Rectal smooth muscle tissue (tissue), 1 donor: ENCODE data around the gene SH3RF3.

Source experiments
- H3K27ac ChIP-seq: one replicate; pipeline ENCODE4 v1.7.0; 2013; ENCODE audit warnings: low read depth, low read length, inconsistent platforms
- H3K27me3 ChIP-seq: one replicate; pipeline ENCODE4 v1.7.0; 2013; ENCODE audit warnings: low read length; ENCODE audit not compliant: control insufficient read depth, insufficient read depth
- H3K36me3 ChIP-seq: one replicate; pipeline ENCODE4 v1.7.0; 2013; ENCODE audit warnings: low read length; ENCODE audit not compliant: control insufficient read depth, insufficient read depth
- H3K4me1 ChIP-seq: one replicate; pipeline ENCODE4 v1.7.0; 2013; ENCODE audit warnings: low read length; ENCODE audit not compliant: control insufficient read depth, insufficient read depth
- H3K4me3 ChIP-seq: one replicate; pipeline ENCODE4 v1.7.0; 2013; ENCODE audit warnings: low read length
- H3K9ac ChIP-seq: one replicate; pipeline ENCODE4 v1.7.0; 2013; ENCODE audit warnings: low read length

The SH3RF3 gene

DNA sequence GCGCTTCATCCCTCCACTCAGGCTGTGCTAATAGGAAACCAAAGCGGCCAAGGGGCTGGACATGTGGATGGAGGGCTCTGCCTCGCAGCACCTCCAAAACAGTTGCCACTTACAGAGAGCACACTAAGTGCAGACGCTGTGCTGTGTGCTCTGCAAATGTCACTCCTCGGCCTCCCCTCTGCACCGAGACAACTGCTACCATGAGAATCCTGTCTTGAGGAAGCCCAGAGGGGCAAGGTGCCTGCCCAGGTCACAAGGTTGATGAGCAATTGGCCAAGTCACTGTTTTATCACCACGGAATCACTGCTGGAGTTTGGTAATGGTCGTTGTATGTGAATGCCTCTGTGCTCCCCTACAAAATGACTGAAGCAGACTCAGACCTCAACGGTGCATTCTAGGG lies 352.6 kb downstream of the SH3RF3 start:
- H3K27ac ChIP-seq = no peak overlapping the region
- H3K4me1 ChIP-seq = no peaks in the 10 kb centered on the region
- no peaks in the 10 kb centered on the region for H3K36me3 ChIP-seq
- H3K4me3 ChIP-seq = no peak overlapping the region
- H3K9ac ChIP-seq = no peak overlapping the region
- no peaks in the 10 kb centered on the region for H3K27me3 ChIP-seq

DNA sequence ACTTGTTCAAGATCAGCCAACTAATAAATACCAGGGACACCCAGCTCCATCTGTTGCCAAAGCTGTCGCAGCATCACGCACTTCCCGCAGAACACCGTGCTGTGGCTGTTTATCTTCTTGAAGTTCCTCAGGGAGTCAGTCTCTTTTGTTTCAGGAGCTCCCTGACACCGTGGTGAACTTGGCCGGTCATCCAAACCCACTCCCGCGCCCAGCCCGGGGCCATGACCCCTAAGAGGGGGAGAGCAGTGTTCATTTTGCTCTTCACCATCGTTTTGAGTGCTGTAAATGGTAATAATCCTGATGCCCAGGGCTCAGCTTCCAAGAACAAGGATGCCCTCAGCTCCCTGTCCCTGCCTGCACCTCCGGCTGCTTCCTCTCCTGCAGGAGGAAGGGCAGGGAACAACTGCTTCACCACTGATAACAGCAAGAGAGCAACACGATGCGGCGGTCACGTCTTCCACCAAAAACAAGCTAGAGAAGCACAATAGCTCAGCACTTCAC lies 353.4 kb downstream of the SH3RF3 start:
- no peak overlapping the region for H3K27ac ChIP-seq
- no peaks in the 10 kb centered on the region for H3K4me1 ChIP-seq
- no peaks in the 10 kb centered on the region for H3K36me3 ChIP-seq
- no peak overlapping the region for H3K4me3 ChIP-seq
- no peaks in the 10 kb centered on the region for H3K27me3 ChIP-seq
- H3K9ac ChIP-seq = no peak overlapping the region

DNA sequence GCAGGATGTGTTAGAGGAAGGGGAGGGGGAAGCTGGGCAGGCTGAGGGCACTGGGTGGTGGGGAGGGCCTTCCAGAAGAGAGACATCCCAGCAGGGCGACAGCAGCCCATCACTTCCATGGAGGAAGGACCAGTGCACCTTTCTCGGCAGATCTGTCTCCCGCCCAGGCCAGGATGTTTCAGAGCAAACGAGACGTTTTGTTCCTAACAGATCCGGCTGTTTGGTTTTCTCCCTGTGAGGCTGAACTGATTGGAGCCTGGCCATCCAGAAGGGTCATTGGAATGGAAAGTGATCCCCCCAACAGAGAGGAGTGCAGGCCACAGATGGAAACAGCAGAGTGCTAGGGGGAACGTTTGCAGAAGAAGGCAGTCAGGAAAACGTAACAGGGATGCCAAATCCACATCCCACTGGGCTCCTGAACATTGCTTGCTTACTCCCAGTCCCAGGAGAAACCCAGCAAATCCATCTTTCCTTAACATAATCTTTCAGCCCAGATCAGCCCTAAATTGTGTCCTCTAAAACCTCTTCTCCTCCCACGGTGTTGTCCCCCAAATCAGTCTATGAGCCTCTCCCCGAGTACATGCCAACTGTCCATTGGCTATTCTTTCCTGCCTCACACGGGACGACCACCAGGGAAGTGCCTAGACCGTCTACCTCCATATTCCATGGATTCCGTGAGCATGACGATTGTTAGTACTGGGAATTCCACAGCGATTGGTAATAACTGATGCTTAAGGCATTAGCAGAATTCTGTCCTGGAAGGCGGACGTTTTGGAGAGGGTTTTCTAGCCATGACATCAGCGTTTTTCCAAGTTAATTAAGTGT lies 357.9 kb downstream of the SH3RF3 start:
- Histone ChIP-seq H3K4me1 (no peaks in the 10 kb centered on the region), H3K9ac (no peak overlapping the region), H3K4me3 (no peak overlapping the region), H3K27me3 (no peaks in the 10 kb centered on the region), H3K27ac (no peak overlapping the region), H3K36me3 (no peaks in the 10 kb centered on the region)

DNA sequence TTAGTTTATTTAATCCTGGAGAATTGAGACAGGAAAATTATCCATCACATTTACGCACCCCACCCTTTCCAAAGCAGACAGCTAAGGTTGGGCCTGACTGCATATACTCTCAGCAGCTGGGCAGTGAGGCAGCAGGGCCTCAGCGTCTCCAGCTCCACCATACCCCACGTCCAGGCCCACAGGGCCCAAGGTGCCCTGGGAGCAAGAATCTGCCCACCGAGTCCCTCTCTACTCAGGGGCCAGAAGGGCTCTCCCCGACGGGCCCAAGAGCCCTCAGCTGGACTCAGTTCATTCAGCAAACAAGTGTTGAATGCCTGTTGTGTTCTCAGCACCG lies 358.5 kb downstream of the SH3RF3 start:
- no peaks in the 10 kb centered on the region for H3K36me3 ChIP-seq
- H3K9ac ChIP-seq = no peak overlapping the region
- no peaks in the 10 kb centered on the region for H3K27me3 ChIP-seq
- H3K4me3 ChIP-seq = no peak overlapping the region
- H3K4me1 ChIP-seq = no peaks in the 10 kb centered on the region
- H3K27ac ChIP-seq = no peak overlapping the region

DNA sequence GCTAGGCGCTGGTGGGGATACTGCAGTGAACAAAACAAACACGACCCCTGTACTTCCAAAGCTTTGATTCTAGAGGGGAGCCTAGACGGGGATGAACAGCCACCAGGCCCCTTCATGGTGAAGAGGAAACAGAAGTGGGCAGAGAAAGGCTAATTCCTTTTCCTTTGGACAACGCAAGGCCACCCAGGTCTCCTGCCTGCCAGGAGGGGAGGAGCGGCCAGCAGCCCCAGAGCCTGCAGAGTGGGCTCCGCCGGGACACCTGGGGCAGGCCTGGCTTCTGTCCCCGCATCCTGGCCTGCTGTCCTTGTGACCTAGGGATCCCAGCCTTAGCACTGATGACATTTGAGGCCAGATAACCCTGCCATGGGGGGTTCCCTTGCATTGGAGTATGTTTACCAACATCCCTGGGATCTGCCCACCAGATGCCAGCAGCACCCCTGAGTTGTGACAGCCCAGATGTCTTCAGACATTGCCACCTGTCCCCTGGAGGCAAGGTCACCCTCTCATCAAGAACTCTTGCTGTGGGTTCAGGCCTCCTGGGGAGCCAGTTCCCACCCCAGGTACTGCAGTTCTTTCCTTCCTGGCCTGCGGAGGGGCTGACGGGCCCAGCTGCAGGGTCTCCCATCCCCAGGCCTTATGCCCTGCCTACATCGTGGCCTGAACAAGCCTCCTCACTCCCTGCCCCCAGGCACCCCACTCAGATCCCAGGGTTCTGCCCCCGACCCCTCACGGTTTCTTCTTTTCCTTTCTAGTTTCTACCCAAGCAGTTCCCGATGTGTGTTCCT lies 359.1 kb downstream of the SH3RF3 start:
- H3K27ac ChIP-seq = no peak overlapping the region
- no peaks in the 10 kb centered on the region for H3K27me3 ChIP-seq
- H3K4me1 ChIP-seq = no peaks in the 10 kb centered on the region
- no peak overlapping the region for H3K9ac ChIP-seq
- H3K4me3 ChIP-seq = no peak overlapping the region
- no peaks in the 10 kb centered on the region for H3K36me3 ChIP-seq

DNA sequence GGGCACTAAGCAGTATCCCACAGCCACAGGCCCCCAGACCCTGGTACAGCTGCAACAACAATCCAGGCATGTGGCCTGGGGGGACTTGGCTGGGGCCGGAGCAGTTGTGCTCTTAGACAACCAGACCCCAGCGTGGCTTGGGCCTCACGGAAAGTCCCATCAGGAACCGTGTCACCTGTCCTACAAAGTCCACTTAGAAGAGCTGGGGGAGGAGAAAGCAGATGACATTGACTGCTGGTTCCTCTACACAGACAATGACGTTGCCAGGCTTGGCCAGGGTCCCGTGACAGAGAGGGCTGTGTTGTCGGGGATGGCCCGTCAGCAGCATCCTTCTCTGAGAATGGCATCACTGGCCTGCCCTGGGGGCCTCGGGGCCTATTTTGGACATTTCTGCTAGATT lies 360.3 kb downstream of the SH3RF3 start:
- no peak overlapping the region for H3K27ac ChIP-seq
- no peak overlapping the region for H3K4me3 ChIP-seq
- H3K4me1 ChIP-seq = no peaks in the 10 kb centered on the region
- H3K9ac ChIP-seq = no peak overlapping the region
- no peaks in the 10 kb centered on the region for H3K27me3 ChIP-seq
- no peaks in the 10 kb centered on the region for H3K36me3 ChIP-seq

DNA sequence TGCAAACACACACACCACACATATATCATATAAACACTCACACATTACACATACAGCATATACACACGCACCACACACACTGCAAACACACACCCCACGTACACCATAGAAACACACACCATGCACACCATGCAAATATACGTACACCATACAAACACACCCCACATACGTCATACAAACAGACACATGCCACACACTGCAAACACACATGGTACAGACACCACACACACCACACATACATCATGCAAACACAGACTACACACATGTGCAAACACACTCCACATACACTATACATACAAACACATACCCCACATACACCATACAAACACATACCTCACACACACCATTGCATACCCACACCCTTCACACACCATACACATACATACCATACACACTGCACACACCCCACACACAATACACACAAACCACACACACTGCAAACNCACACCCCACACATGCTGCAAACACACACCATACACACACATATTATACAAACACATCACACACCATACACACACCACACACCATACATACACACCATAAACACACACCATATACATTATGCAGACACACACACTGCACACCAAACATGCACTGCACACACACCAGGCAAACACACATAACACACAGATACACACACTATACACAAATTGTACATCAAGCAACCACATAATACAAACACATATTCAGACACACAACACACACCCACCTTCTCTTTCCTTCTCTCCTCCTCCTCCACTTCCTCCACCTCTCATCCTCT lies 364.4 kb downstream of the SH3RF3 start:
- no peak overlapping the region for H3K4me3 ChIP-seq
- H3K9ac ChIP-seq = no peak overlapping the region
- no peaks in the 10 kb centered on the region for H3K27me3 ChIP-seq
- no peaks in the 10 kb centered on the region for H3K4me1 ChIP-seq
- H3K36me3 ChIP-seq = no peaks in the 10 kb centered on the region
- H3K27ac ChIP-seq = no peak overlapping the region

DNA sequence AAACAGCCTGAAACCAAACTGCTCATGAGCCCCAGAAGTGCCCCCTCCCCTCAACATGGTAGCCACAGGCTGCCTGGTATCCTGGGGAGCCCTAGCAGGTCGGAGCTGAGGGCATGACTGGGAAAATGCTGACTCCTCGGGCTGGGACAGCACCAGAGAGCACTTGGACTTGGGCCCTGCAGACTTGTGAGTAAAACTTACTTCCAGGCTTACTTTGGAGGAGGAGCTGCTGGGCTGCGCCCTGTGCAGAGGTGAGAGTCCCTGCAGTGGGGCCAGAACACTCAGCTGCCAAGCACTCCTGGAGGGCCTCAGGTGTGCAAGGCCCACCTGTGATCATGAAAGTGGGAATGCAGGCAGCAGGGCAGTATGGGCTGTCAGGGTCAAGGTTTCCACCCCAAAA lies 365.3 kb downstream of the SH3RF3 start:
- no peak overlapping the region for H3K4me3 ChIP-seq
- H3K4me1 ChIP-seq = no peaks in the 10 kb centered on the region
- no peaks in the 10 kb centered on the region for H3K27me3 ChIP-seq
- no peak overlapping the region for H3K9ac ChIP-seq
- no peak overlapping the region for H3K27ac ChIP-seq
- H3K36me3 ChIP-seq = no peaks in the 10 kb centered on the region

DNA sequence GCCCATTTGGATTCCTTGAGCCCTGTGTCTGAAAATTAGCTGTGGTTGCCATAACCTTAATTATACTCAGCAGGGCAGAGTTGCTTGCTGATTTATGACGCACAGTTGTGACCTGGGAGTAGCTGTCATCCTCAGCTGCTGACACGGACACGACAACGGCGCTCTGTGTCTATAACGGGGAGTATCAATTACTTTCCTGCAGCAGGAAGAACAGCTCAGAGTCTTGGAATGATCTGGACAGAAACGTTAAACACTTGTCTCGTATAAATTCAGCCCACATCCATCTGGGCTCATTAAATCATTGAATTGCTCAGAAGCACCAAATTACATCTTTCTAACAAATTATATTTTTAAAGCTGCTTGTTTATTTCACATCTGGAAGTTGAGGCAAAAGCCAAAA lies 368.5 kb downstream of the SH3RF3 start:
- no peak overlapping the region for H3K9ac ChIP-seq
- H3K27ac ChIP-seq = no peak overlapping the region
- no peaks in the 10 kb centered on the region for H3K4me1 ChIP-seq
- no peak overlapping the region for H3K4me3 ChIP-seq
- H3K27me3 ChIP-seq = no peaks in the 10 kb centered on the region
- no peaks in the 10 kb centered on the region for H3K36me3 ChIP-seq

DNA sequence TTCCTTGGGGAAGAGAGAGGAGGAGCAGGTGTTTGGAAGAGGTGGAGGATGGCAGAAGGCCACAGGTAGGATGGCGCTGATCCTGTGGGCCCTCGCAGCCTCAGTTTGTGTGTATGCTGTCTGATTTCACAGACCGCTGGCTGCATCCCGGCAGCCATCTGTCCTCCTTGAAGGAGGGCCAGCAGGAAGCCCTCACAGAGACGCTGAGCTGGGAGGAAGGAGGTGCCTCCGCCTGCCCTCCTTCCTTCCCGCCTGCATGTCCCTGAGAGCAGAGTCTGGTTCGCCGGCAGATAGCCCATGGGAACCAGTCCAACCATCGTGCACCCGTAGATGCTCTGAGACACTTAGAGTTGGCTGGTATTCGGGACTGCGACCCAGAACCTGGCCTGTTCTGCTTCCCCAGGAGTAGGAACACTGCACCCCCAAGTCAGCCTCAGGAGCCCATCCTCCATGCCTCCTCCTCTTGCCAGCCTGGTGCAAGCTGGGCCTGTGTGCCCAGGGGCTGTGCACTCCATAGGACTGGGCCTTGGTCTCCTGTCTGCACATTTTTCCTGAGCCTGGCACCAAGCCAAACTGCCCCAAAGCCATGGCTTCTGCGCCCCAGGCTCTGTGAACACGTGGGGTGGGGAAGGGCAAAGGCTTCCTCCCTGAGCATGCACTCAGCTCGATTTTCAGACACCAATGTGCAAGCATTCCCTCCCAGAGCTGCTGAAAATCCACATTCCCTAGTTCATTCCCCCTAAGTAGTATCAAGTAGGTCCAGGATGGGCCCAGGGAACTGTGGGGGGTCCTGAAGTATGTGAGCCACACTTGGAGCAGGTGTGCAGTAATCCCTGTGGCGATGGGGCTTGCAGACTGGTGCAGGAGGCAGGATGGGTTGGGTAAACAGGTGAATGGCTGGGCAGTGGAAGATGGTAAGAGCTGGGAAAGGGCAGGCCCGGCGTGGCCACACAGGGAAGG lies 369.2 kb downstream of the SH3RF3 start:
- Histone ChIP-seq H3K27ac (no peak overlapping the region), H3K4me3 (no peak overlapping the region), H3K4me1 (no peaks in the 10 kb centered on the region), H3K27me3 (no peaks in the 10 kb centered on the region), H3K9ac (no peak overlapping the region), H3K36me3 (no peaks in the 10 kb centered on the region)

DNA sequence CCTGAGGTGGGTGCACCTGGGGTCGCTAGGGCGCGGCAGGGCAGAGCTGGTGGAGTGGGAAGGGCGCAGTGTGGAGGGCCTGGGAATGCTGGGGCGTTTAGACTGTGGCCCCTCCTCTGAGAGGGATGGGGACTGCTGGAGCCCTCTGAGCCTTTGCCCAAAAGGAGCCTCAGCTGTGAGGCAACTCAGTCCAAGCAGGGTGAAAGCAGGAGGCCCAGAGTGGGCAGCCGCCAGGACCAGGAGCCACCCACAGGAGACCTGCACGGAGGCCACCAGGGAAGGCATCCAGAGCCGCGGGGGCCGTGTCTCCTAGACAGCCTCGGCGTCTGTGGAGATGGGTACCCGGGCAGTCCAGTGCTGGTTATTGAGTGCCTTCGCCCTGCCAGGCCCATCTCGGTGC lies 369.9 kb downstream of the SH3RF3 start:
- Histone ChIP-seq H3K4me3 (no peak overlapping the region), H3K36me3 (no peaks in the 10 kb centered on the region), H3K27ac (no peak overlapping the region), H3K9ac (no peak overlapping the region), H3K27me3 (no peaks in the 10 kb centered on the region), H3K4me1 (no peaks in the 10 kb centered on the region)
